Caco-2 (cell line): ENCODE measurements around the gene LRRN1. TPM values are rescaled to one million over a fixed set of nuclear protein-coding genes. Genes with fewer than 3 reads are reported as not detected.

Source experiments
- BruUV-seq: library from RNA; stranded (reverse); fragments of 400-500 nt; replicated peaks from 2 replicates; lab custom pipeline; 2021; lab: Mats Ljungman, UMichigan
- CTCF ChIA-PET: fragments of 300-600 bp; sonication (Branson Sonifier 250); formaldehyde crosslinking; loops from one replicate; lab custom pipeline; 2022; ENCODE audit warnings: antibody characterized with exemption; lab: Charles Lee
- POLR2A ChIA-PET: fragments of 300-600 bp; sonication (Branson Sonifier 250); formaldehyde crosslinking; loops from one replicate; lab custom pipeline; 2022; ENCODE audit warnings: antibody characterized with exemption; lab: Charles Lee
- DNase-seq, 2 experiments: peaks; one replicate each; pipeline versions ENCODE4 v3.0.0 to v3.0.0-alpha.2; 2020 to 2022
- H3K27me3 ChIP-seq: replicated peaks from 2 replicates; pipeline ENCODE4 v1.6.0; 2011; ENCODE audit warnings: low read length; ENCODE audit not compliant: control insufficient read depth, insufficient read depth
- H3K36me3 ChIP-seq: 2 replicates; pipeline ENCODE4 v1.5.1; 2011; ENCODE audit warnings: low read length; ENCODE audit not compliant: control insufficient read depth, insufficient read depth
- H3K4me1 ChIP-seq: fragments of 250-450 bp; sonication (Bioruptor Pico); 2 replicates; pipeline ENCODE4 v1.5.1; 2020; ENCODE audit warnings: mild to moderate bottlenecking
- H3K4me3 ChIP-seq: 2 replicates; pipeline ENCODE4 v1.5.1; 2011; ENCODE audit warnings: low read depth, mild to moderate bottlenecking, control low read depth, low read length
- H3K9me3 ChIP-seq: fragments of 250-450 bp; sonication (Bioruptor Pico); 2 replicates; pipeline ENCODE4 v1.5.1; 2020; ENCODE audit warnings: mild to moderate bottlenecking, moderate library complexity
- H3K27ac Mint-ChIP-seq: one replicate; pipeline ENCODE4 v1.8.0; 2022; ENCODE audit warnings: mixed read lengths; ENCODE audit not compliant: unreplicated experiment
- H3K27me3 Mint-ChIP-seq: one replicate; pipeline ENCODE4 v1.8.0; 2022; ENCODE audit warnings: mixed read lengths; ENCODE audit not compliant: insufficient read depth, unreplicated experiment
- H3K36me3 Mint-ChIP-seq: one replicate; pipeline ENCODE4 v1.8.0; 2022; ENCODE audit warnings: mild to moderate bottlenecking, mixed read lengths; ENCODE audit not compliant: insufficient read depth, unreplicated experiment
- H3K4me1 Mint-ChIP-seq: one replicate; pipeline ENCODE4 v1.8.0; 2022; ENCODE audit warnings: low read depth, mixed read lengths; ENCODE audit not compliant: unreplicated experiment
- H3K4me3 Mint-ChIP-seq: one replicate; pipeline ENCODE4 v1.8.0; 2022; ENCODE audit warnings: mild to moderate bottlenecking, moderate library complexity, mixed read lengths; ENCODE audit not compliant: unreplicated experiment
- H3K9me3 Mint-ChIP-seq: one replicate; pipeline ENCODE4 v1.8.0; 2022; ENCODE audit warnings: mixed read lengths; ENCODE audit not compliant: unreplicated experiment
- intact Hi-C: fragments of 100-400 bp; cut with micrococcal nuclease; formaldehyde crosslinking; loops from one replicate; pipeline ENCODE4 v1.10.0; 2022; ENCODE audit not compliant: unreplicated experiment
- total RNA-seq: library from RNA; stranded (reverse); gene quantifications from 2 replicates; pipeline ENCODE4 v1.2.3, GENCODE V29; 2022
- TF ChIP-seq, protein P1 (sequence below), 2 experiments: fragments of 200-600 bp in 1 of 2; IDR thresholded peaks; 1 replicate in 1 of 2; 2 replicates in 1 of 2; pipeline versions ENCODE4 v1.5.1 to v1.8.0; 2011 to 2022; ENCODE audit warnings: antibody characterized with exemption in 1 of 2, control low read depth in 1 of 2, inconsistent platforms in 1 of 2, low read depth in 1 of 2, low read length in 1 of 2, mild to moderate bottlenecking in 1 of 2, moderate library complexity in 1 of 2; ENCODE audit not compliant: insufficient read depth in 1 of 2, severe bottlenecking in 1 of 2, unreplicated experiment in 1 of 2

Gene LRRN1
- total RNA-seq, 1 experiment from 2014 or later, result 0.84 TPM

DNA sequence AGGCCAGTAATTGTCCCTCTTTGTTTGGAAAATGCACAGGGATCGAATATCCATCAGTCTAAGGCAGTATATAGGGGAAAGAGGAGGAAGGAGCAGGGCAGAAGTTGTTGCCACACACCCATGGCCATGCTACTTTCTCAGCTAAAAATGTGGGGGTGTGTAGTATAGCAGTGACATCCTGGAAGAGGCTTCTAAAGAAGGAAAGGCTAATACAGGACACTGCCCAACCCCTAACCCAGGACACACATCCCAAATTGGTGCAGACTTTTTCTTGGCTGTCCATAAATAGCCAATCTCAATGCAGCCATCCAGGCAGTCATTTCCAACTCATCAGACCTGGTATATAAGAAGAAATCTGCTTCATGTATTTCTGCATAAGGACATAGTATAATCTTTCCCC is 33.1 kb upstream of the LRRN1 start:
- Histone ChIP-seq H3K9me3 (no peaks in the 10 kb centered on the region), H3K27me3 (no peaks in the 10 kb centered on the region), H3K4me3 (no peak overlapping the region), H3K36me3 (no peaks in the 10 kb centered on the region), H3K4me1 (no peaks in the 10 kb centered on the region)
- no peaks in the 10 kb centered on the region for H3K36me3 Mint-ChIP-seq
- CTCF ChIA-PET, result no interaction called here
- POLR2A ChIA-PET, result no interaction called here
- no peaks in the 10 kb centered on the region for H3K4me1 Mint-ChIP-seq
- no peak for DNase-seq
- H3K27me3 Mint-ChIP-seq, result no peaks in the 10 kb centered on the region
- BruUV-seq, result no TSS peak
- no peak overlapping the region for H3K27ac Mint-ChIP-seq
- TF ChIP-seq, protein P1, sequence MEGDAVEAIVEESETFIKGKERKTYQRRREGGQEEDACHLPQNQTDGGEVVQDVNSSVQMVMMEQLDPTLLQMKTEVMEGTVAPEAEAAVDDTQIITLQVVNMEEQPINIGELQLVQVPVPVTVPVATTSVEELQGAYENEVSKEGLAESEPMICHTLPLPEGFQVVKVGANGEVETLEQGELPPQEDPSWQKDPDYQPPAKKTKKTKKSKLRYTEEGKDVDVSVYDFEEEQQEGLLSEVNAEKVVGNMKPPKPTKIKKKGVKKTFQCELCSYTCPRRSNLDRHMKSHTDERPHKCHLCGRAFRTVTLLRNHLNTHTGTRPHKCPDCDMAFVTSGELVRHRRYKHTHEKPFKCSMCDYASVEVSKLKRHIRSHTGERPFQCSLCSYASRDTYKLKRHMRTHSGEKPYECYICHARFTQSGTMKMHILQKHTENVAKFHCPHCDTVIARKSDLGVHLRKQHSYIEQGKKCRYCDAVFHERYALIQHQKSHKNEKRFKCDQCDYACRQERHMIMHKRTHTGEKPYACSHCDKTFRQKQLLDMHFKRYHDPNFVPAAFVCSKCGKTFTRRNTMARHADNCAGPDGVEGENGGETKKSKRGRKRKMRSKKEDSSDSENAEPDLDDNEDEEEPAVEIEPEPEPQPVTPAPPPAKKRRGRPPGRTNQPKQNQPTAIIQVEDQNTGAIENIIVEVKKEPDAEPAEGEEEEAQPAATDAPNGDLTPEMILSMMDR (IDR thresholded peaks at IDR 0.05; ENCODE audit: insufficient read depth in 1 of 2, low read depth in 1 of 2, low read length in 1 of 2, severe bottlenecking in 1 of 2, unreplicated experiment in 1 of 2), result no peak
- H3K9me3 Mint-ChIP-seq, result no peaks in the 10 kb centered on the region
- intact Hi-C loops, result loop anchor here (1.0 kb wide), 1 partner anchor 22 kb away; no protein-coding TSS in a partner anchor
- H3K4me3 Mint-ChIP-seq, result no peak overlapping the region

DNA sequence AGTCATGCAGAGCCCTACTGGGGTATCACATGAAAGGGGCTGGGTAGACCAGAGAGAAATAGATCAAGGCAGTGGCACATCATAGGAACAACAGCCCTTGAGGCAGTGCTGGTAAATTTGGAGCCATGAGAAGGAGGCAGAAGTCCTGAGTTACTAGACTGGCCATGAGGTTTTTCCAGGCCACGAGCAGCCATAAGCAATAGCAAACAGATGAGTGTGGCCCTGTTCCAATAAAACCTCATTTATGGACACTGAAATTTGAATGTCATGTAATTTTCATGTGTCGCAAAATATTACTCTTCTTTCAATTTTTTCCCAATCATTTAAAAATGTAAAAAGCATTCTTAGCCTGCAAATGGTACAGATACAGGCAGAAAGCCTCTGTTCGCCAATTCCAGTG is 28.1 kb upstream of the LRRN1 start:
- H3K36me3 ChIP-seq, result no peaks in the 10 kb centered on the region
- H3K36me3 Mint-ChIP-seq, result no peaks in the 10 kb centered on the region
- H3K4me3 ChIP-seq, result no peak overlapping the region
- POLR2A ChIA-PET, result no interaction called here
- no peaks in the 10 kb centered on the region for H3K27me3 ChIP-seq
- H3K27ac Mint-ChIP-seq, result no peak overlapping the region
- intact Hi-C loops, result no loop called here
- no peak overlapping the region for H3K4me3 Mint-ChIP-seq
- CTCF ChIA-PET, result no interaction called here
- DNase-seq, result no peak
- no peaks in the 10 kb centered on the region for H3K9me3 ChIP-seq
- no peaks in the 10 kb centered on the region for H3K4me1 ChIP-seq
- TF ChIP-seq, protein P1 (IDR thresholded peaks at IDR 0.05; ENCODE audit: insufficient read depth in 1 of 2, low read depth in 1 of 2, low read length in 1 of 2, severe bottlenecking in 1 of 2, unreplicated experiment in 1 of 2), result no peak
- H3K4me1 Mint-ChIP-seq, result no peaks in the 10 kb centered on the region
- no TSS peak for BruUV-seq
- H3K27me3 Mint-ChIP-seq, result no peaks in the 10 kb centered on the region
- H3K9me3 Mint-ChIP-seq, result peaks cover 14% of the 10 kb centered on the region

DNA sequence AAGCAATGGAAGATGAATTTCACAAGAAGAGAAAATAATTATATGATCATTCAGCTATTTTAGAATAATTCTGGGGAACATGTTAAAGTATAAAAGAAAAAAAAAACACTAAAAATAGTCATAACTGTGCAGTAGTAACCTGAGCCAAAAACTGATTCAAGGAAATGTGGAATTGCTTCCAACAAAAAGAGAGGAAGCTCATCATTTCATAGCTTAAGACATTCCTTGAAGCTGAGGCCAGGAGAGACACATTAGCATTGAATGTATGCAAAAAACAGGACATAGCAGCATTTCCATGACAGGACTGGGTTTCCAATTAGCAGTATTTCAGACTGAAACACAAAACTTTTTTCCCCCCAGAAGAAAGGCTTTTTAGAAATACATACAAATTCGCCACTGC is 27.7 kb upstream of the LRRN1 start:
- no peaks in the 10 kb centered on the region for H3K4me1 Mint-ChIP-seq
- no peak overlapping the region for H3K27ac Mint-ChIP-seq
- H3K9me3 Mint-ChIP-seq, result peaks cover 14% of the 10 kb centered on the region

More for the DNA sequence above, 27.7 kb upstream of the LRRN1 start:
- H3K36me3 Mint-ChIP-seq, result no peaks in the 10 kb centered on the region
- H3K9me3 ChIP-seq, result no peaks in the 10 kb centered on the region
- DNase-seq, result no peak
- CTCF ChIA-PET, result no interaction called here
- no peaks in the 10 kb centered on the region for H3K27me3 Mint-ChIP-seq
- no peaks in the 10 kb centered on the region for H3K27me3 ChIP-seq
- TF ChIP-seq, protein P1 (IDR thresholded peaks at IDR 0.05; ENCODE audit: insufficient read depth in 1 of 2, low read depth in 1 of 2, low read length in 1 of 2, severe bottlenecking in 1 of 2, unreplicated experiment in 1 of 2), result no peak
- intact Hi-C loops, result no loop called here
- no peaks in the 10 kb centered on the region for H3K36me3 ChIP-seq
- H3K4me3 ChIP-seq, result no peak overlapping the region
- POLR2A ChIA-PET, result no interaction called here
- no peak overlapping the region for H3K4me3 Mint-ChIP-seq
- H3K4me1 ChIP-seq, result no peaks in the 10 kb centered on the region
- BruUV-seq, result no TSS peak
